Liver (tissue), 9 donors: Measurements from ENCODE around the gene FITM2. TPM values are rescaled to one million over a fixed set of nuclear protein-coding genes. Genes with fewer than 3 reads are reported as not detected.

Experiments
- DNase-seq: peaks from one replicate; pipeline ENCODE4 v3.0.0-alpha.2; 2017; ENCODE audit warnings: low spot score
- H3K27ac ChIP-seq, 2 donors: one replicate each; pipeline ENCODE4 v1.7.0; 2013; ENCODE audit warnings: inconsistent platforms in 2 of 2, low read length in 2 of 2, control low read depth in 1 of 2, low read depth in 1 of 2, mild to moderate bottlenecking in 1 of 2
- H3K27me3 ChIP-seq, 4 donors: one replicate each; pipeline versions ENCODE4 v1.6.1 to v1.7.0; 2013; ENCODE audit warnings: low read length in 3 of 4, inconsistent platforms in 1 of 4, mild to moderate bottlenecking in 1 of 4, moderate library complexity in 1 of 4; ENCODE audit not compliant: control insufficient read depth in 4 of 4, insufficient read depth in 4 of 4
- H3K36me3 ChIP-seq, 4 donors: one replicate each; pipeline versions ENCODE4 v1.6.1 to v1.7.0; 2013; ENCODE audit warnings: low read length in 3 of 4, mild to moderate bottlenecking in 3 of 4, low read depth in 1 of 4, moderate library complexity in 1 of 4; ENCODE audit not compliant: control insufficient read depth in 4 of 4, insufficient read depth in 3 of 4
- H3K4me1 ChIP-seq, 4 donors: one replicate each; pipeline versions ENCODE4 v1.6.1 to v1.7.0; 2013; ENCODE audit warnings: low read length in 3 of 4, mild to moderate bottlenecking in 3 of 4, moderate library complexity in 1 of 4; ENCODE audit not compliant: control insufficient read depth in 4 of 4, insufficient read depth in 4 of 4
- H3K4me3 ChIP-seq, 3 donors: one replicate each; pipeline versions ENCODE4 v1.6.1 to v1.7.0; 2013; ENCODE audit warnings: low read length in 3 of 3, control low read depth in 1 of 3, low read depth in 1 of 3, mild to moderate bottlenecking in 1 of 3
- H3K9ac ChIP-seq, 2 donors: one replicate each; pipeline ENCODE4 v1.7.0; 2013; ENCODE audit warnings: low read length in 2 of 2, mild to moderate bottlenecking in 2 of 2, moderate library complexity in 2 of 2, control low read depth in 1 of 2, low read depth in 1 of 2
- H3K9me3 ChIP-seq, 4 donors: one replicate each; pipeline versions ENCODE4 v1.6.1 to v1.7.0; 2013; ENCODE audit warnings: low read length in 3 of 4; ENCODE audit not compliant: control insufficient read depth in 4 of 4
- EGR1 ChIP-seq, 2 donors: IDR thresholded peaks; 2 replicates each; pipeline ENCODE4 v1.6.1; 2016 to 2018; ENCODE audit warnings: antibody characterized with exemption in 2 of 2, low read depth in 2 of 2
- FOXA1 ChIP-seq: IDR thresholded peaks from 2 replicates; pipeline ENCODE4 v1.6.1; 2016; ENCODE audit warnings: antibody characterized with exemption
- FOXA2 ChIP-seq: IDR thresholded peaks from 2 replicates; pipeline ENCODE4 v1.6.1; 2016; ENCODE audit warnings: antibody characterized with exemption
- GABPA ChIP-seq, 2 donors: IDR thresholded peaks in 1 of 2; conservative IDR thresholded peaks in 1 of 2; 2 replicates each; pipeline ENCODE4 v1.6.1; 2016; ENCODE audit warnings: antibody characterized with exemption in 2 of 2, mild to moderate bottlenecking in 1 of 2, moderate library complexity in 1 of 2
- HNF4A ChIP-seq, 2 donors: conservative IDR thresholded peaks; 2 replicates each; pipeline ENCODE4 v1.6.1; 2016; ENCODE audit warnings: antibody characterized with exemption in 2 of 2, mild to moderate bottlenecking in 2 of 2
- HNF4G ChIP-seq: IDR thresholded peaks from 2 replicates; pipeline ENCODE4 v1.6.1; 2016; ENCODE audit warnings: antibody characterized with exemption
- JUND ChIP-seq, 2 donors: IDR thresholded peaks; 2 replicates each; pipeline ENCODE4 v1.6.1; 2016; ENCODE audit warnings: antibody characterized with exemption in 2 of 2
- NR2F2 ChIP-seq: IDR thresholded peaks from 2 replicates; pipeline ENCODE4 v1.6.1; 2016; ENCODE audit warnings: antibody characterized with exemption
- RAD21 ChIP-seq, 2 donors: IDR thresholded peaks; 2 replicates each; pipeline ENCODE4 v1.6.1; 2016; ENCODE audit warnings: antibody characterized with exemption in 2 of 2, mild to moderate bottlenecking in 2 of 2
- RXRA ChIP-seq, 2 donors: IDR thresholded peaks; 2 replicates each; pipeline ENCODE4 v1.6.1; 2017 to 2018; ENCODE audit warnings: antibody characterized with exemption in 2 of 2, mild to moderate bottlenecking in 1 of 2
- SP1 ChIP-seq: IDR thresholded peaks from 2 replicates; pipeline ENCODE4 v1.6.1; 2018; ENCODE audit warnings: antibody characterized with exemption, mild to moderate bottlenecking
- TAF1 ChIP-seq: conservative IDR thresholded peaks from 2 replicates; pipeline ENCODE4 v1.6.1; 2016; ENCODE audit warnings: antibody characterized with exemption, mild to moderate bottlenecking
- YY1 ChIP-seq: IDR thresholded peaks from 2 replicates; pipeline ENCODE4 v1.6.1; 2016; ENCODE audit warnings: antibody characterized with exemption, mild to moderate bottlenecking
- WGBS: extraction: QIAGEN DNeasy Blood & Tissue Kit; methylation state at CpG from one replicate; pipeline ENCODE4 v1.1.7; 2013; 5-methylcytosine and 5-hydroxymethylcytosine counted together
- polyA plus RNA-seq, 2 donors: library from polyadenylated mRNA; stranded (reverse) in 1 of 2; unstranded in 1 of 2; fragments of 200-250 nt in 1 of 2; fragments of >200 nt in 1 of 2; fragmentation: Nextera tagmentation in 1 of 2; extraction: Ambion mirVana in 1 of 2; gene quantifications; one replicate each; pipeline versions ENCODE4 v1.2.1 to v1.2.3, GENCODE V29; 2013 to 2015
- total RNA-seq, 2 donors: library from RNA; depleted of rRNA; stranded (reverse); fragments of >200 nt; gene quantifications; one replicate each; pipeline ENCODE4 v1.2.3, GENCODE V29; 2014
- TF ChIP-seq, protein P1 (sequence below): IDR thresholded peaks from 2 replicates; pipeline ENCODE4 v1.6.1; 2016; ENCODE audit warnings: antibody characterized with exemption
- TF ChIP-seq, protein P2 (sequence below): IDR thresholded peaks from 2 replicates; pipeline ENCODE4 v1.6.1; 2016; ENCODE audit warnings: antibody characterized with exemption
- TF ChIP-seq, protein P3 (sequence below): IDR thresholded peaks from 2 replicates; pipeline ENCODE4 v1.6.1; 2016; ENCODE audit warnings: antibody characterized with exemption
- TF ChIP-seq, protein P4 (sequence below): fragments of 150-350 bp; IDR thresholded peaks from 2 replicates; pipeline ENCODE4 v1.5.1; 2017; ENCODE audit warnings: improper control_type of control experiment, low read depth, low read length; ENCODE audit not compliant: missing input control
- TF ChIP-seq, protein P5 (sequence below): IDR thresholded peaks from 2 replicates; pipeline ENCODE4 v1.6.1; 2016; ENCODE audit warnings: antibody characterized with exemption, mild to moderate bottlenecking
- donor health status: healthy.
- donor health status: healthy.
- donor health status: healthy.
- donor health status: healthy.
- donor health status: healthy.

FITM2 gene
- total and polyA plus RNA-seq, 4 donors, result 3.3 to 9.9 (median 3.9) TPM

DNA sequence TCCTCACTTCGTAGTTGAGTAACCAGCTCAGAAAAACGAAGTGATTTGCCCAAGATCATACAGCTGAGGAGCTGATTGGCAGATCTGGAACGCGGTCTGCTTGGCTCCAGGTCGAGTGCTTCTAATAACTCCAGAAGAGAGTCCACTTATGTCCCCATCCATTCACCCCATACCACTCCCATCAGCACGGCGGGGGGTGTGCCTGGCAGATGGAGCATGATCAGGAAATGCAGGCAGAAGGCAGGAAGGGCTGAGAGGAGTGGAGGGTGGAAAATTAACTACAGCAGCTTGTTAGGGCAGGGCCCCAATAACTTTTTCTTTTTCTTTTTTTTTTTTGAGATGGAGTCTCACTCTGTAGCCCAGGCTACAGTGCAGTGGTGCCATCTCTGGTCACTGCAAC lies 15.0 kb downstream of the FITM2 start:
- DNase-seq, result no peak
- H3K9me3 ChIP-seq, result no peaks in the 10 kb centered on the region
- TF ChIP-seq, protein P1, sequence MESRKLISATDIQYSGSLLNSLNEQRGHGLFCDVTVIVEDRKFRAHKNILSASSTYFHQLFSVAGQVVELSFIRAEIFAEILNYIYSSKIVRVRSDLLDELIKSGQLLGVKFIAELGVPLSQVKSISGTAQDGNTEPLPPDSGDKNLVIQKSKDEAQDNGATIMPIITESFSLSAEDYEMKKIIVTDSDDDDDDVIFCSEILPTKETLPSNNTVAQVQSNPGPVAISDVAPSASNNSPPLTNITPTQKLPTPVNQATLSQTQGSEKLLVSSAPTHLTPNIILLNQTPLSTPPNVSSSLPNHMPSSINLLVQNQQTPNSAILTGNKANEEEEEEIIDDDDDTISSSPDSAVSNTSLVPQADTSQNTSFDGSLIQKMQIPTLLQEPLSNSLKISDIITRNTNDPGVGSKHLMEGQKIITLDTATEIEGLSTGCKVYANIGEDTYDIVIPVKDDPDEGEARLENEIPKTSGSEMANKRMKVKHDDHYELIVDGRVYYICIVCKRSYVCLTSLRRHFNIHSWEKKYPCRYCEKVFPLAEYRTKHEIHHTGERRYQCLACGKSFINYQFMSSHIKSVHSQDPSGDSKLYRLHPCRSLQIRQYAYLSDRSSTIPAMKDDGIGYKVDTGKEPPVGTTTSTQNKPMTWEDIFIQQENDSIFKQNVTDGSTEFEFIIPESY, result no peak
- TF ChIP-seq FOXA2 (no peak), GABPA (IDR thresholded peaks at IDR 0.05 in 1 of 2, conservative IDR thresholded peaks at IDR 0.05 in 1 of 2) (no peak), NR2F2 (no peak), RAD21 (IDR thresholded peaks at IDR 0.05) (no peak), TAF1 (no peak), EGR1 (IDR thresholded peaks at IDR 0.05; ENCODE audit: low read depth in 2 of 2) (no peak), FOXA1 (no peak), HNF4A (conservative IDR thresholded peaks at IDR 0.05) (no peak), YY1 (no peak), JUND (IDR thresholded peaks at IDR 0.05) (no peak)
- TF ChIP-seq, protein P2, sequence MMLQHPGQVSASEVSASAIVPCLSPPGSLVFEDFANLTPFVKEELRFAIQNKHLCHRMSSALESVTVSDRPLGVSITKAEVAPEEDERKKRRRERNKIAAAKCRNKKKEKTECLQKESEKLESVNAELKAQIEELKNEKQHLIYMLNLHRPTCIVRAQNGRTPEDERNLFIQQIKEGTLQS, result no peak
- TF ChIP-seq, protein P3, sequence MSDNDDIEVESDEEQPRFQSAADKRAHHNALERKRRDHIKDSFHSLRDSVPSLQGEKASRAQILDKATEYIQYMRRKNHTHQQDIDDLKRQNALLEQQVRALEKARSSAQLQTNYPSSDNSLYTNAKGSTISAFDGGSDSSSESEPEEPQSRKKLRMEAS, result no peak
- TF ChIP-seq, protein P4, sequence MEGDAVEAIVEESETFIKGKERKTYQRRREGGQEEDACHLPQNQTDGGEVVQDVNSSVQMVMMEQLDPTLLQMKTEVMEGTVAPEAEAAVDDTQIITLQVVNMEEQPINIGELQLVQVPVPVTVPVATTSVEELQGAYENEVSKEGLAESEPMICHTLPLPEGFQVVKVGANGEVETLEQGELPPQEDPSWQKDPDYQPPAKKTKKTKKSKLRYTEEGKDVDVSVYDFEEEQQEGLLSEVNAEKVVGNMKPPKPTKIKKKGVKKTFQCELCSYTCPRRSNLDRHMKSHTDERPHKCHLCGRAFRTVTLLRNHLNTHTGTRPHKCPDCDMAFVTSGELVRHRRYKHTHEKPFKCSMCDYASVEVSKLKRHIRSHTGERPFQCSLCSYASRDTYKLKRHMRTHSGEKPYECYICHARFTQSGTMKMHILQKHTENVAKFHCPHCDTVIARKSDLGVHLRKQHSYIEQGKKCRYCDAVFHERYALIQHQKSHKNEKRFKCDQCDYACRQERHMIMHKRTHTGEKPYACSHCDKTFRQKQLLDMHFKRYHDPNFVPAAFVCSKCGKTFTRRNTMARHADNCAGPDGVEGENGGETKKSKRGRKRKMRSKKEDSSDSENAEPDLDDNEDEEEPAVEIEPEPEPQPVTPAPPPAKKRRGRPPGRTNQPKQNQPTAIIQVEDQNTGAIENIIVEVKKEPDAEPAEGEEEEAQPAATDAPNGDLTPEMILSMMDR, result no peak
- no peak overlapping the region for H3K9ac ChIP-seq
- H3K36me3 ChIP-seq, result peaks cover 0 to 2% (median 0%) of the 10 kb centered on the region in 4 donors
- 86% methylated on average over 7 of the region's 7 CpGs for WGBS
- H3K27me3 ChIP-seq, result no peaks in the 10 kb centered on the region
- no peak overlapping the region for H3K27ac ChIP-seq
- no peak overlapping the region for H3K4me3 ChIP-seq
- no peaks in the 10 kb centered on the region for H3K4me1 ChIP-seq

DNA sequence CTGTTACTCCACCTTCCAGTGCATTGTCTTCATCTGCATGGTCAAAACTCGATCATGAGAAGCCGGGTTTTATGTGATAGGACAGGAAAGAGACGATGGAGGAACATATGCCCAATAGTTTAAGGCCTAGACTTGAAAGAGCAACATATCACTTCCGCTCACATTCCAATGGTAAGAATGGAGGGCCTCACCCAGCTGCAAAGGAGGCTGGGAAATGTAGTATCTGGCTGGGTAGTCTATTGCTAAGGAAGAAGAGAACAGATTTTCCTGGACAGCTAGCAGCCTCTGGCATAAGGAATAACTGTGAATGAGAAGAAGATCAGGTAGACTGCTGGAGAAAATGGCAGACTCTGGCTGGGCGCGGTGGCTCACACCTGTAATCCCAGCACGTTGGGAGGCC lies 19.2 kb downstream of the FITM2 start:
- Histone ChIP-seq H3K36me3 (no peaks in the 10 kb centered on the region), H3K9me3 (no peaks in the 10 kb centered on the region), H3K4me3 (no peak overlapping the region), H3K27me3 (no peaks in the 10 kb centered on the region), H3K9ac (no peak overlapping the region), H3K27ac (no peak overlapping the region), H3K4me1 (no peaks in the 10 kb centered on the region)
- no peak for DNase-seq
- 94% methylated on average over 7 of the region's 7 CpGs for WGBS
- TF ChIP-seq FOXA2 (no peak), RAD21 (IDR thresholded peaks at IDR 0.05) (no peak), RXRA (IDR thresholded peaks at IDR 0.05) (no peak), FOXA1 (no peak), JUND (IDR thresholded peaks at IDR 0.05) (no peak), EGR1 (IDR thresholded peaks at IDR 0.05; ENCODE audit: low read depth in 2 of 2) (no peak), HNF4A (conservative IDR thresholded peaks at IDR 0.05) (no peak), TAF1 (no peak), HNF4G (no peak), GABPA (IDR thresholded peaks at IDR 0.05 in 1 of 2, conservative IDR thresholded peaks at IDR 0.05 in 1 of 2) (no peak), SP1 (no peak), NR2F2 (no peak)
- TF ChIP-seq, protein P4, result no peak
- TF ChIP-seq, protein P5, sequence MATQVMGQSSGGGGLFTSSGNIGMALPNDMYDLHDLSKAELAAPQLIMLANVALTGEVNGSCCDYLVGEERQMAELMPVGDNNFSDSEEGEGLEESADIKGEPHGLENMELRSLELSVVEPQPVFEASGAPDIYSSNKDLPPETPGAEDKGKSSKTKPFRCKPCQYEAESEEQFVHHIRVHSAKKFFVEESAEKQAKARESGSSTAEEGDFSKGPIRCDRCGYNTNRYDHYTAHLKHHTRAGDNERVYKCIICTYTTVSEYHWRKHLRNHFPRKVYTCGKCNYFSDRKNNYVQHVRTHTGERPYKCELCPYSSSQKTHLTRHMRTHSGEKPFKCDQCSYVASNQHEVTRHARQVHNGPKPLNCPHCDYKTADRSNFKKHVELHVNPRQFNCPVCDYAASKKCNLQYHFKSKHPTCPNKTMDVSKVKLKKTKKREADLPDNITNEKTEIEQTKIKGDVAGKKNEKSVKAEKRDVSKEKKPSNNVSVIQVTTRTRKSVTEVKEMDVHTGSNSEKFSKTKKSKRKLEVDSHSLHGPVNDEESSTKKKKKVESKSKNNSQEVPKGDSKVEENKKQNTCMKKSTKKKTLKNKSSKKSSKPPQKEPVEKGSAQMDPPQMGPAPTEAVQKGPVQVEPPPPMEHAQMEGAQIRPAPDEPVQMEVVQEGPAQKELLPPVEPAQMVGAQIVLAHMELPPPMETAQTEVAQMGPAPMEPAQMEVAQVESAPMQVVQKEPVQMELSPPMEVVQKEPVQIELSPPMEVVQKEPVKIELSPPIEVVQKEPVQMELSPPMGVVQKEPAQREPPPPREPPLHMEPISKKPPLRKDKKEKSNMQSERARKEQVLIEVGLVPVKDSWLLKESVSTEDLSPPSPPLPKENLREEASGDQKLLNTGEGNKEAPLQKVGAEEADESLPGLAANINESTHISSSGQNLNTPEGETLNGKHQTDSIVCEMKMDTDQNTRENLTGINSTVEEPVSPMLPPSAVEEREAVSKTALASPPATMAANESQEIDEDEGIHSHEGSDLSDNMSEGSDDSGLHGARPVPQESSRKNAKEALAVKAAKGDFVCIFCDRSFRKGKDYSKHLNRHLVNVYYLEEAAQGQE, result no peak
- TF ChIP-seq, protein P1, result no peak
- TF ChIP-seq, protein P2, result no peak
- TF ChIP-seq, protein P3, result no peak
